ENCODE data around the gene PLXNC1.

DNA sequence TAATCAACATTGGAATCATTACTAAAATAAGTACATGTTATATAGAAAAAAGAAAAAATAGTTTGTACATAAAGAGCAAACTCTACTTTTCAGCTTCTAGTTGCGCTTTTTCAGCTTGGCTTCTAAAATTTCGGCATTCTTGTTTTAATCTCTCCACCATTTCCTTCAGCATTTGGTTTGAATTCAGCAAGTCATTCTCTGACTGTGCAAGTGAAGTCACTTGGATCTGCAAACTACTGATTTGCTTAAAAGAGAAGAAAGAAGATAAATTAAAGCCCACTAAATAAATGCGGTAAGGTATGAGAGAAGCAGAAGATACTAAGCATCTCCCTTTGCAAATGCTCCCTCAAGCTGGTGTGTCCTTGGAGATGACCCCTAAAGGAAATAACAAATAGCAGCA is 185.0 kb downstream of the PLXNC1 start:
- TF ChIP-seq GATA2 (IDR thresholded peaks at IDR 0.05; ENCODE audit: low read depth, low read length) (no peak), GATA3 (IDR thresholded peaks at IDR 0.05; ENCODE audit: low read depth, low read length) (no peak)
